NCI-H510A (cell line): ENCODE results near the gene COMMD1.
"Not testable (repeated sequence)": the region's sequence is repeated elsewhere in the genome, so short reads cannot be mapped to it uniquely, and the experiment has no call there.

ENCODE experiments used
- DNase-seq: peaks from one replicate; lab custom pipeline; 2025; lab: John Stamatoyannopoulos, UW

Gene COMMD1

GRCh38 chr2:62141142-62141740, 235.8 kb downstream of the COMMD1 start:
- no peak for DNase-seq

GRCh38 chr2:62142054-62142453, 236.6 kb downstream of the COMMD1 start:
- DNase-seq: no peak

GRCh38 chr2:62143696-62144095, 238.2 kb downstream of the COMMD1 start:
- DNase-seq: no peak

GRCh38 chr2:62144689-62145477, 239.4 kb downstream of the COMMD1 start:
- no peak for DNase-seq

GRCh38 chr2:62145478-62146100, 240.1 kb downstream of the COMMD1 start:
- DNase-seq: no peak

DNA sequence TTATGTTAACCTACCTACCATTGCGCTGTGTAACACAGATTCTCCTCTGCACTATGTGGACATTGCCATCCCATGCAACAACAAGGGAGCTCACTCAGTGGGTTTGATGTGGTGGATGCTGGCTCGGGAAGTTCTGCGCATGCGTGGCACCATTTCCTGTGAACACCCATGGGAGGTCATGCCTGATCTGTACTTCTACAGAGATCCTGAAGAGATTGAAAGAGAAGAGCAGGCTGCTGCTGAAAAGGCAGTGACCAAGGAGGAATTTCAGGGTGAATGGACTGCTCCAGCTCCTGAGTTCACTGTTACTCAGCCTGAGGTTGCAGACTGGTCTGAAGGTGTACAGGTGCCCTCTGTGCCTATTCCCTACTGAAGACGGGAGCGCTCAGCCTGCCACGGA, 241.3 kb downstream of the COMMD1 start:
- DNase-seq: not testable (repeated sequence)

GRCh38 chr2:62147610-62148301, 242.3 kb downstream of the COMMD1 start:
- no peak for DNase-seq

- no peak for DNase-seq
These were observed 244.2 kb downstream of the COMMD1 start for GRCh38 chr2:62149708-62150107.

DNA sequence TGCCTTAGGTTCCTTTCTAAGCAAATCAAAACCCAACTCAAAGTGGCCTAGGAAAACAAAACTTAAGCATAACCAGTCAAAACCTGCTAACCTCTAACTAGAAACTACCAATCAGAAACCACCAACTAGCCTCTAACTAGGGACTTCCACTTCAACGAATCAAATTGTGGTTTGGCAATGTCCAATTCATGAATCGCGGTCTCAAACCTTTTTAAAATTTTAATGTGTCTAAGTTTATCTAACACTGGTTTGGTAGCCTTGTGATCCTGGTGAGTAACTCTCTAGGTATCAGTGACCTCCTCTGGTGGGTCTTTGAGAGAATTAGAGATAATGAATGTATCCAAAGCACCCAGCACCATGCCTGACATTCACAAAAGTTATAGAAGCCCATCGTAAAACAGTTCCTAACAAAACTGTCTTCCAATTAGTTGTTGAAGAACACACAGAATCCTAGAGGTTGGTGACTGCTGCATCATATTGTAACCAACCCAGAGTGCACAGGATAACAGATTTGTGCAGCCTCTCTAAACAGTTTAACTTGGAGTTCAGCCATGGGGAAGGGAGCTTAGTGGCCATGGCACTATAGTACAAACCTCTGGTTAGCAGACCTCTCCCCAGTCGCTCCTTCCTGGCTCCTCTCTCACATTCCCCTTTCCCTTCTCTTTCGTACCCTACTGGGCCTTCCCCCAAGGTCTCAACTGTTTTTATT, 245.3 kb downstream of the COMMD1 start:
- DNase-seq: no peak

- no peak for DNase-seq
These were observed 245.8 kb downstream of the COMMD1 start for GRCh38 chr2:62151306-62151638.

DNA sequence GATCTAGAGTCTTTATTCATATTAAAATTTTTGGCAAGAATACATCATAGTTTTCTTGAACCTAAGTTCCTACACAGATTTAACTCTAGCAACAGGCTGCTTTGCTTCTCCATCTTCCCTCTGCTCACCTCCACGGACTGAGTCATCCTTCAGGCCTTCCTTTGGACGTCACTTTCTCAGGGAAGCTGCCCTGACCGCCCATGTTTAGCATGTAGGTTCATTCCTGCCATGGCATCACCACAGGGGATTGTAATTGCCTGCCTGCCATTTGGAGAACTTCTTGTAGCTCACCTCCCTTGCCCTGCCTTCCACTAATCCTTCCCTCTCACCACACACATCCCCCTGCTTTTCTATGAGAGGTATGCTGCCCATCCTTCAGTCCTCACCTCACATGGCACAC, 246.5 kb downstream of the COMMD1 start:
- DNase-seq: no peak

DNA sequence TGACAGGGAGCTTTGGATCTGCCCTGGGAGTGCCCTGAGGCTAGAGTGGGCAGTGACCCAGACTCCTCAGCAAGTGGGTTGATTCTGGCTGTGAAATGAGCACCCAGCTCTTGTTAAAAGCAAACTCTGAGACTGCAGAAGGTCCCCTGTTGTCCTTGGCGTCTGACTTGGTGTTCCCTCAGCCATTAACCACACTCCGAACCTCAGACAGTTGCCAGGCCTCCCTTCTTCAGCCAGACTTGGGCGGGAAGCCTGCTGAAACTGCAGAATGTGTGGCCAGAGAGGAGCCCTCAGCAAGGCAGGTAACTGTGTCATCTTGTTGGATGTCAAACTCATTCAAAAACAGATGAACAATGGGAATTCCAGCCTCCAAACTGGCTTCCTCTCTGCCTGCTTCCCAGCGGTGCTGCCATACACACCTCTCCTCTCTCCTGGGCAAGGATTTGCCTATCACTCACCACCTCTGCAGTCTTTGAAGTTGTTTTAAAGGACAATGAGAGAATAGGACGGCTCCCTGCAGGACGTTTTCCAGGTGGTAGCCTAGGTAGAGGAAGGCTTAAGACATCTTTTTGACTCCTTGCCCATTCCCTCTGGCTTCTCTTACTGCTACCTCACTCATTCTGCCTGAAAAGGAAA, 251.5 kb downstream of the COMMD1 start:
- DNase-seq: no peak

DNA sequence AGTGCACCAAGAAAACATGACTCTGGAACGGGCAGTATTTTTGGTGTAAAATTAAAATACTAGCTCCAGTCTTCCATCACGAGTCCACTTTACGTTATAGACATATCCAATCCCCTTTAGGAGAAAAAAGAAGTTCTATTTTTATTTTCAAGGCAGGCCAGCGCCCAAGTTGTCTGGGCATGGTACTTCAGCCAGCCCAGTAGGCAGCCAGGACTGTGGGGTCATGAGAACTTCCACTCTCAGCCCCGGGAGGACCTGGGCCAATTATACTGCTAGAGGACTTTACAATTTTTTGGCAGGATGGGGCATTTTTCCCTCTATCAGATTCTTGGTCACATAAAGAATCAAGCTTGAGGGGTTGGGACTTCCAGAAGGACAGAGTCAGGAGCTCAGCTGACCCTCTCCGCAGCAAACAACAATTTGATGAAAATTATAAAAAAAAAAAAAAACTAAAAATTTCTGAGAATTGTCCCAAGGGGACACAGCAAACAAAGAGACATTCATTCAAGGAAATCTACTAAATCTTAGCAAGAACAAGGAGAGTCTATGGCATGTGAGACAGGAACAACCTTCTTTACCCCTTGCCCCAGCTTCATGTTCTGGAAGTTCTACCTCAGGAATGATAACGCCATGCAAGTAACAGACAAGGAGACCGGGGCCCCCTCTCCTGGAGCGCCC, 253.1 kb downstream of the COMMD1 start:
- DNase-seq: no peak

DNA sequence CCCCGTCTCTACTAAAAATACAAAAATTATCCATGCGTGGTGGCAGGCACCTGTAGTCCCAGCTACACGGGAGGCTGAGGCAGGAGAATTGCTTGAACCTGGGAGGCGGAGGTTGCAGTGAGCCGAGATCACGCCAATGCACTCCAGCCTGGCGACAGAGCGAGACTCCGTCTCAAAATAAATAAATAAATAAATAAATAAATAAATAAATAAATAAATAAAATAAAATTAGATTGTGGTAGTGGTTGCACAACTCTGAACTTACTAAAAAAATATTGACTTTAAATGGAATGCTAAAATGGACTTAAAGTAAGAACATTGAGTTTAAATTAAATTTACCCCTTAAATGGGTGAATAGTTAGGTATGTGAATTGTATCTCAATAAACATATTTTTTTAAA, 255.2 kb downstream of the COMMD1 start:
- not testable (repeated sequence) for DNase-seq

GRCh38 chr2:62163106-62163831, 257.8 kb downstream of the COMMD1 start:
- DNase-seq: no peak

DNA sequence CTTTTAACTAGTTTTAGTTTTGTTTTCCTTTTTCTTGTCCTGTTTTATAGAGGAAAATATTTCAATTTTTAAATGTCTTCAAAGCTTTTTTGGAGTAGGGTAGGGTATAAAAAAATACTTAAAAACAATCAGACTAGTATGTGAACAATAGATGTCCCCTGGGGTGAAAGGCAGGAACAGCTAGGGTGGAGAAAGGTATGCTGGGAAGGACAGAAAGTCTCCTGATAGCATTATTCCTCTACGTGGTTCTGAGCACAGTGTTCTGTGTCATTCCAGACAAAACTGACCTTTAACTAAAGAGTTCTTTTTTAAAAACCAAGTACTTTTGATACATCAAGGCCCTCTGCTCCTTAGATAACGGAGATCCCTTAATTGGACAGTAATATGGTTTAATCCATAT, 258.4 kb downstream of the COMMD1 start:
- no peak for DNase-seq

GRCh38 chr2:62175728-62176127, 270.3 kb downstream of the COMMD1 start:
- no peak for DNase-seq

- no peak for DNase-seq
These were observed 271.3 kb downstream of the COMMD1 start for GRCh38 chr2:62176801-62177200.

DNA sequence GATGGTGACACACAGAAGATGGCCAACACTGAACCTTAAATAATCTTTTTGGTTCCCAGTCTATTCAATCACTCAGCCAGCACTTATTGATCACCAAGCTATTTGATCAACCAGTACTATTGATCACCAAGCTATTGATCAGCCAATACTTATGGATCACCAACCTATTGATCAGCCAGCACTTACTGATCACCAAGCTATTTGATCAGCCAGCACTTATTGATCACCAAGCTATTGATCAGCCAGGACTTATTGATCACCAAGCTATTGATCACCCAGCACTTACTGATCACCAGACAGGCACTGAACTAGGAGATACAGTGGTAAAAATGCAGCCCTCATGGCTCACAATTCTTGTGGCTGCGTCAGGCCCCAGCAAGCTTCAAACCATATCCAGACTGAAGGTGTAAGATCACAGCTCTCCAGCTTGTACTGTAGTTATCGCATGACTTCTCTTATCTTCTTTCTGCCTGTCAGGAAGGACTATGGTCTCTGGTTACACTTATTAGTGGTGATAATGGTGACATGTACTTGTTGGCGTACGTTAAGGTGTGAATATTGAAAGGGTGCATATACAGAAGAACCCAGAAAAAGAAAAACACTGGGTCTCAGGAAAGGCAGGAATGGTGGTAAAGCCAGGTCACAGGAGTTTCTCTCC, 272.0 kb downstream of the COMMD1 start:
- no peak for DNase-seq

- DNase-seq: no peak
These were observed 273.3 kb downstream of the COMMD1 start for GRCh38 chr2:62178741-62179271.
